Hepatocyte (in vitro differentiated cells): ENCODE results near the gene RND1. TPM values are rescaled to one million over a fixed set of nuclear protein-coding genes. Genes with fewer than 3 reads are reported as not detected.

Experiments used
- DNase-seq: peaks from one replicate; pipeline ENCODE4 v3.0.0-alpha.2; 2016; ENCODE audit warnings: low spot score
- H2AFZ ChIP-seq: fragments of 200-600 bp; sonication (generic); 2 replicates; pipeline ENCODE4 v1.6.0; 2016; ENCODE audit warnings: antibody characterized with exemption, mild to moderate bottlenecking
- H3K27ac ChIP-seq: fragments of 200-600 bp; sonication (generic); 2 replicates; pipeline ENCODE4 v1.5.1; 2016; ENCODE audit warnings: mild to moderate bottlenecking
- H3K27me3 ChIP-seq: fragments of 200-600 bp; sonication (generic); 2 replicates; pipeline ENCODE4 v1.6.1; 2016
- H3K36me3 ChIP-seq: fragments of 200-600 bp; sonication (generic); replicated peaks from 2 replicates; pipeline ENCODE4 v1.5.1; 2016; ENCODE audit warnings: low read depth; ENCODE audit not compliant: insufficient read depth
- H3K4me1 ChIP-seq: fragments of 200-600 bp; sonication (generic); 2 replicates; pipeline ENCODE4 v1.5.1; 2016; ENCODE audit warnings: mild to moderate bottlenecking, moderate library complexity; ENCODE audit not compliant: insufficient read depth
- H3K4me2 ChIP-seq: fragments of 200-600 bp; sonication (generic); 2 replicates; pipeline ENCODE4 v1.6.0; 2016
- H3K4me3 ChIP-seq: fragments of 200-600 bp; sonication (generic); 2 replicates; pipeline ENCODE4 v1.5.1; 2016; ENCODE audit warnings: mild to moderate bottlenecking
- H3K79me2 ChIP-seq: fragments of 200-600 bp; sonication (generic); 2 replicates; pipeline ENCODE4 v1.6.0; 2017; ENCODE audit warnings: mild to moderate bottlenecking
- H3K9me2 ChIP-seq: fragments of 200-600 bp; sonication (generic); replicated peaks from 2 replicates; pipeline ENCODE4 v1.6.0; 2017; ENCODE audit warnings: mild to moderate bottlenecking; ENCODE audit not compliant: insufficient read depth
- H3K9me3 ChIP-seq: fragments of 200-600 bp; sonication (generic); 2 replicates; pipeline ENCODE4 v1.5.1; 2016; ENCODE audit warnings: low read depth, mild to moderate bottlenecking
- H4K20me1 ChIP-seq: fragments of 200-600 bp; sonication (generic); 2 replicates; pipeline ENCODE4 v1.6.0; 2016; ENCODE audit warnings: mild to moderate bottlenecking; ENCODE audit not compliant: insufficient read depth, poor library complexity, severe bottlenecking
- CTCF ChIP-seq: fragments of 200-600 bp; sonication (generic); IDR thresholded peaks from 2 replicates; pipeline ENCODE4 v1.5.1; 2016; ENCODE audit warnings: antibody characterized with exemption, mild to moderate bottlenecking; ENCODE audit not compliant: poor library complexity
- EZH2 ChIP-seq: fragments of 200-600 bp; sonication (generic); IDR thresholded peaks from 2 replicates; pipeline ENCODE4 v1.6.1; 2016; ENCODE audit warnings: antibody characterized with exemption, mild to moderate bottlenecking, borderline replicate concordance
- EZH2phosphoT487 ChIP-seq: fragments of 200-600 bp; sonication (generic); IDR thresholded peaks from one replicate; pipeline ENCODE4 v1.6.1; 2018; ENCODE audit warnings: antibody characterized with exemption, mild to moderate bottlenecking, low read depth, moderate library complexity; ENCODE audit not compliant: unreplicated experiment, severe bottlenecking
- WGBS: methylation state at CpG from one replicate; pipeline ENCODE4 v1.1.6; 2016; ENCODE audit warnings: low lambda C conversion rate; ENCODE audit errors: missing lambda C conversion rate; 5-methylcytosine and 5-hydroxymethylcytosine counted together
- polyA plus RNA-seq: library from polyadenylated mRNA; unstranded; fragments of >200 nt; fragmentation: Nextera tagmentation; extraction: Ambion mirVana; gene quantifications from 2 replicates; pipeline ENCODE4 v1.2.1, GENCODE V29; 2016
- total RNA-seq: library from RNA; depleted of rRNA; stranded (reverse); fragments of >200 nt; gene quantifications from 2 replicates; pipeline ENCODE4 v1.2.3, GENCODE V29; 2014

RND1 gene
- total and polyA plus RNA-seq, 2 experiments from 2014 or later: 39.1 to 78.5 TPM

- H3K4me2 ChIP-seq: no peak overlapping the region
- no peaks in the 10 kb centered on the region for H3K36me3 ChIP-seq
- no peak overlapping the region for H3K4me3 ChIP-seq
- H3K9me2 ChIP-seq: no peaks in the 10 kb centered on the region
- TF ChIP-seq EZH2phosphoT487: no peak
- TF ChIP-seq CTCF: no peak
- TF ChIP-seq EZH2: no peak
- 90% methylated on average over 15 of the region's 15 CpGs for WGBS
- H3K27me3 ChIP-seq: no peaks in the 10 kb centered on the region
- H3K27ac ChIP-seq: no peak overlapping the region
- H4K20me1 ChIP-seq: no peaks in the 10 kb centered on the region
- H3K4me1 ChIP-seq: no peaks in the 10 kb centered on the region
- H2AFZ ChIP-seq: no peak overlapping the region
- H3K79me2 ChIP-seq: no peaks in the 10 kb centered on the region
- no peaks in the 10 kb centered on the region for H3K9me3 ChIP-seq
- DNase-seq: no peak
These were observed 39.3 kb downstream of the RND1 start for GRCh38 chr12:48826209-48826855.

- Histone ChIP-seq H3K9me3 (no peaks in the 10 kb centered on the region), H3K4me3 (no peak overlapping the region), H3K79me2 (no peaks in the 10 kb centered on the region), H3K4me2 (no peak overlapping the region), H3K4me1 (no peaks in the 10 kb centered on the region), H3K9me2 (no peaks in the 10 kb centered on the region), H4K20me1 (no peaks in the 10 kb centered on the region), H2AFZ (no peak overlapping the region), H3K36me3 (no peaks in the 10 kb centered on the region), H3K27ac (no peak overlapping the region), H3K27me3 (no peaks in the 10 kb centered on the region)
- no peak for TF ChIP-seq EZH2
- 96% methylated on average over 4 of the region's 4 CpGs for WGBS
- DNase-seq: no peak
These were observed 40.8 kb downstream of the RND1 start for GRCh38 chr12:48824905-48825304.

GRCh38 chr12:48824112-48824511 is 41.6 kb downstream of the RND1 start:
- 67% methylated on average over 12 of the region's 12 CpGs for WGBS
- no peaks in the 10 kb centered on the region for H3K9me3 ChIP-seq
- H2AFZ ChIP-seq: no peak overlapping the region
- H3K9me2 ChIP-seq: no peaks in the 10 kb centered on the region
- no peaks in the 10 kb centered on the region for H3K36me3 ChIP-seq
- no peak overlapping the region for H3K4me2 ChIP-seq
- H3K4me3 ChIP-seq: no peak overlapping the region
- H4K20me1 ChIP-seq: no peaks in the 10 kb centered on the region
- DNase-seq: no peak
- no peaks in the 10 kb centered on the region for H3K79me2 ChIP-seq
- H3K27ac ChIP-seq: no peak overlapping the region
- peaks cover 4% of the 10 kb centered on the region for H3K4me1 ChIP-seq
- H3K27me3 ChIP-seq: no peaks in the 10 kb centered on the region
- TF ChIP-seq CTCF: no peak
- no peak for TF ChIP-seq EZH2
- no peak for TF ChIP-seq EZH2phosphoT487

- H3K4me3 ChIP-seq: no peak overlapping the region
- H3K9me3 ChIP-seq: no peaks in the 10 kb centered on the region
- no peaks in the 10 kb centered on the region for H3K27me3 ChIP-seq
- peaks cover 7% of the 10 kb centered on the region for H3K4me1 ChIP-seq
- 92% methylated on average over 11 of the region's 11 CpGs for WGBS
- H3K27ac ChIP-seq: no peak overlapping the region
- no peak overlapping the region for H2AFZ ChIP-seq
- no peak overlapping the region for H3K4me2 ChIP-seq
- no peaks in the 10 kb centered on the region for H3K9me2 ChIP-seq
- H3K79me2 ChIP-seq: no peaks in the 10 kb centered on the region
- H4K20me1 ChIP-seq: no peaks in the 10 kb centered on the region
- no peak for DNase-seq
- no peak for TF ChIP-seq EZH2phosphoT487
- no peak for TF ChIP-seq CTCF
- TF ChIP-seq EZH2: no peak
- H3K36me3 ChIP-seq: no peaks in the 10 kb centered on the region
These were observed 42.4 kb downstream of the RND1 start for GRCh38 chr12:48823281-48823680.
